DOHH2 (cell line): Measurements from ENCODE around the gene CTTNBP2.

Experiments used
- H3F3A ChIP-seq: fragments of 200-600 bp; sonication (generic), shearing (Covaris generic); 2 replicates; pipeline ENCODE4 v1.6.0; 2016; ENCODE audit warnings: antibody characterized with exemption, mild to moderate bottlenecking; ENCODE audit not compliant: control insufficient read depth, insufficient read depth
- H3K27ac ChIP-seq: fragments of 200-600 bp; sonication (generic); 2 replicates; pipeline ENCODE4 v1.5.1; 2014; ENCODE audit warnings: low read depth, mild to moderate bottlenecking, low read length, moderate library complexity
- H3K27me3 ChIP-seq: fragments of 200-600 bp; sonication (generic); 2 replicates; pipeline ENCODE4 v1.6.1; 2014; ENCODE audit warnings: mild to moderate bottlenecking, low read length, mixed read lengths; ENCODE audit not compliant: control insufficient read depth
- H3K36me3 ChIP-seq: fragments of 200-600 bp; sonication (generic); 2 replicates; pipeline ENCODE4 v1.6.1; 2014; ENCODE audit warnings: mild to moderate bottlenecking, low read length, moderate library complexity, mixed read lengths; ENCODE audit not compliant: control insufficient read depth
- H3K4me1 ChIP-seq: fragments of 200-600 bp; sonication (generic); 2 replicates; pipeline ENCODE4 v1.6.1; 2014; ENCODE audit warnings: mild to moderate bottlenecking, low read length, mixed read lengths; ENCODE audit not compliant: control insufficient read depth
- H3K4me2 ChIP-seq: fragments of 200-600 bp; sonication (generic); 2 replicates; pipeline ENCODE4 v1.6.0; 2014; ENCODE audit warnings: mild to moderate bottlenecking, low read length, moderate library complexity
- H3K4me3 ChIP-seq: fragments of 200-600 bp; sonication (generic); 2 replicates; pipeline ENCODE4 v1.5.1; 2014; ENCODE audit warnings: mild to moderate bottlenecking, low read length, mixed read lengths
- H3K79me2 ChIP-seq: fragments of 200-600 bp; sonication (generic); 2 replicates; pipeline ENCODE4 v1.6.1; 2014; ENCODE audit warnings: mild to moderate bottlenecking, low read length, mixed read lengths; ENCODE audit not compliant: control insufficient read depth
- H3K9me2 ChIP-seq: fragments of 200-600 bp; sonication (generic); replicated peaks from 2 replicates; pipeline ENCODE4 v1.6.1; 2014; ENCODE audit warnings: mild to moderate bottlenecking, low read length, mixed read lengths; ENCODE audit not compliant: control insufficient read depth
- H3K9me3 ChIP-seq: fragments of 200-600 bp; sonication (generic); 2 replicates; pipeline ENCODE4 v1.6.1; 2014; ENCODE audit warnings: antibody characterized with exemption, low read length, mixed read lengths; ENCODE audit not compliant: control insufficient read depth, insufficient read depth
- H4K20me1 ChIP-seq: fragments of 200-600 bp; sonication (generic); 2 replicates; pipeline ENCODE4 v1.6.0; 2014; ENCODE audit warnings: low read depth, mild to moderate bottlenecking, antibody characterized with exemption, low read length, moderate library complexity; ENCODE audit not compliant: control insufficient read depth, insufficient read depth
- EZH2phosphoT487 ChIP-seq: fragments of 200-600 bp; sonication (generic); IDR thresholded peaks from 2 replicates; pipeline ENCODE4 v1.6.1; 2017; ENCODE audit warnings: borderline replicate concordance, mild to moderate bottlenecking, antibody characterized with exemption, low read length, moderate library complexity, mixed read lengths
- TF ChIP-seq, protein P1 (sequence below): fragments of 200-600 bp; sonication (generic); IDR thresholded peaks from one replicate; pipeline ENCODE4 v1.5.1; 2014; ENCODE audit warnings: antibody characterized with exemption, mild to moderate bottlenecking, low read depth, low read length; ENCODE audit not compliant: poor library complexity, severe bottlenecking

The CTTNBP2 gene

DNA sequence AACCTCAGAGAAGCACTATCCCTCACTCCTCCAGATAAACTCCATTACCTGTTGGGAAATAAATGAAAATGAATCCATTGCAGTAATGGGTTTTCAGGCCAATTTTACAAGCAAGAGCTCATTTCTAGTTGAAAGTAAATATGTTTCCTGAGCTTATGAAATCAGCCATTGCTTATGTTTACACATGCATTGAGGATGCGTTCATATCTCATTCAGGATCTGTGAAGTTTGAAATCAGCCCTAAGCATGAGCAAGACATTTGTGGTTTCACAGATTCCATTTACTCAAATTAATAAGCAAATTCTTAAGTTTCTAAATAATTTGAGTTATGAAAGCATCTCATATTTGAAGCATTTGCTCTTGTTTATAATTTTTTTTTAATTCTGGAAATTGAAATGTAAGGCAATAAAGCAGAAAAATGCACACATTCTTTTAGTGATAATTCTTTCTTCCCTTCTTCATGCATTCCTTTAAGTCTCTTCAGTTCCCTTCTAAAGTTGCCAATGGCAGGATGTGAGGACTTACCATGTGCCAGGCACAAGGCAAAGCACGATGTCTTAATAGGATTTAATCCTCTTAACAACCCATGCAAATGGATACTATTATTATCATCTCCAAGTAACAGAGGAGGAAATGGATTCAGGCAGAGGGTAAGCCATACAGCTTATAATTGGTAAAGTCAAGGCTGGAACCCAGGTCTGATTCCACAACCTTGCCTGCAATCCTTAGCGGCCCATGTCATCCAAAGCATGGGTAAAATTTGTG is 35.0 kb upstream of the CTTNBP2 start:
- Histone ChIP-seq H3K9me3 (no peaks in the 10 kb centered on the region), H3K4me3 (no peak overlapping the region)
- no peak for TF ChIP-seq EZH2phosphoT487
- TF ChIP-seq, protein P1, sequence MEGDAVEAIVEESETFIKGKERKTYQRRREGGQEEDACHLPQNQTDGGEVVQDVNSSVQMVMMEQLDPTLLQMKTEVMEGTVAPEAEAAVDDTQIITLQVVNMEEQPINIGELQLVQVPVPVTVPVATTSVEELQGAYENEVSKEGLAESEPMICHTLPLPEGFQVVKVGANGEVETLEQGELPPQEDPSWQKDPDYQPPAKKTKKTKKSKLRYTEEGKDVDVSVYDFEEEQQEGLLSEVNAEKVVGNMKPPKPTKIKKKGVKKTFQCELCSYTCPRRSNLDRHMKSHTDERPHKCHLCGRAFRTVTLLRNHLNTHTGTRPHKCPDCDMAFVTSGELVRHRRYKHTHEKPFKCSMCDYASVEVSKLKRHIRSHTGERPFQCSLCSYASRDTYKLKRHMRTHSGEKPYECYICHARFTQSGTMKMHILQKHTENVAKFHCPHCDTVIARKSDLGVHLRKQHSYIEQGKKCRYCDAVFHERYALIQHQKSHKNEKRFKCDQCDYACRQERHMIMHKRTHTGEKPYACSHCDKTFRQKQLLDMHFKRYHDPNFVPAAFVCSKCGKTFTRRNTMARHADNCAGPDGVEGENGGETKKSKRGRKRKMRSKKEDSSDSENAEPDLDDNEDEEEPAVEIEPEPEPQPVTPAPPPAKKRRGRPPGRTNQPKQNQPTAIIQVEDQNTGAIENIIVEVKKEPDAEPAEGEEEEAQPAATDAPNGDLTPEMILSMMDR: no peak

DNA sequence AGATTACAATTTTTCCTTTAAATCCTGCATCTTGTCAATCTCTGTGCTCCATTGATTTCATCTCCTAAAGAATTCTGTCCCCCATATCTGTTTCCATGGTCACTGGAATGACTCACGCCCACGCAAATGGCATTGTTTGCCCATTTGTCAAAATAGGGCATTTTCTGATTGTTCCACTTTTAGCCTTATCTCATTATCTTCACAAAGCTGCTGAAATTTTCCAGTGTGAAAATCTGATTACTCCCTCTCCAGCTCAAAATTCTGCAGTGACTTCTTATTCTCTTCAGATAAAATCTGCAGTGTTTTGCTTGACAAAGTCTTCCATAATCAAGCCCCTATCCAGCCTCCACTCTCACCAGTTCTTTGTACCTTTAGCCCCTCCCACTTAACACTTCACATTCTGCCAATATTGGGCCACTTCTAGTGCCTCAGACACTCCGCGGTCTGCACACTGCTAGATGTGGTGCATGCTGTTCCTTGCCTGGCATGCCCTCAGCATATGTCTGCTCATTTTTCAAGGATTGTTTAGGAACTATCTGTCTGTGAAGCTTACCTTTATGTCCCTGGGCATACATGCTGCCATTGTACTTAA is 33.9 kb upstream of the CTTNBP2 start:
- Histone ChIP-seq H3K4me3 (no peak overlapping the region), H3K9me3 (no peaks in the 10 kb centered on the region), H3K27me3 (no peaks in the 10 kb centered on the region), H3K4me1 (no peaks in the 10 kb centered on the region), H4K20me1 (no peaks in the 10 kb centered on the region), H3K4me2 (no peak overlapping the region), H3K9me2 (no peaks in the 10 kb centered on the region), H3F3A (no peaks in the 10 kb centered on the region), H3K36me3 (no peaks in the 10 kb centered on the region), H3K27ac (no peak overlapping the region), H3K79me2 (no peaks in the 10 kb centered on the region)
- TF ChIP-seq, protein P1: no peak
- TF ChIP-seq EZH2phosphoT487: no peak

More for the DNA sequence above, 35.0 kb upstream of the CTTNBP2 start:
- no peaks in the 10 kb centered on the region for H4K20me1 ChIP-seq
- H3K27me3 ChIP-seq: no peaks in the 10 kb centered on the region
- no peak overlapping the region for H3K27ac ChIP-seq
- H3K4me2 ChIP-seq: no peak overlapping the region
- H3K36me3 ChIP-seq: no peaks in the 10 kb centered on the region
- H3K4me1 ChIP-seq: no peaks in the 10 kb centered on the region
- H3K9me2 ChIP-seq: no peaks in the 10 kb centered on the region
- H3K79me2 ChIP-seq: no peaks in the 10 kb centered on the region
- H3F3A ChIP-seq: no peaks in the 10 kb centered on the region

DNA sequence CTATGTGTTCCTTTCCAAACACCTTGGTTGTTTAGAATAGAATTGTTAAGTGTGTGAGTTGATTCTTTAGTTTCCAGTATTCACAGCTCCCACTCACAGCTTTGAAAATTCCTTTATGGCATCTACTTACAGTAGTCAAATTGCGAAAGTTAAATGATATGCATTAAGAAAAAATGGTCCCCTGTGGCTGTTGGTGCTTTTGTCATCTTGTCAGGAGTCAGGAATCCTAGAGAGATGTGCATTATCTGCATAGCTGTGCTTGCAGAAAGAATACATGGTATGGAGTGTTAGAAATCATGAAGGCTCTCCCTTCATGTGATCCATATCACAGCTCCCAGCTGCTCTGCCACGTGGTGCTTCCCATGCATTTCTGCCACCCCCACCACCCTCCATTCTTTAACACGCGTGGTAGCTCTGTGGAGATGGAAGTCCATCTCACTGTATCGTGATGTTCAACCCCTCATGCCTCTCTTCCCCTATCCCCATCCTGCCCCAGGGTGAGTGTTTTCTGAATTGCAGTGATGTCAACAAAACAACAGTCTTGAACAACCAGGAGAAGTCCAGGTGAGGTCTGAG is 29.2 kb upstream of the CTTNBP2 start:
- Histone ChIP-seq H3K9me3 (no peaks in the 10 kb centered on the region), H3K79me2 (no peaks in the 10 kb centered on the region), H3K4me2 (no peak overlapping the region), H3K4me3 (no peak overlapping the region), H3F3A (no peaks in the 10 kb centered on the region), H3K4me1 (no peaks in the 10 kb centered on the region), H3K27ac (no peak overlapping the region), H3K36me3 (no peaks in the 10 kb centered on the region), H3K27me3 (no peaks in the 10 kb centered on the region), H4K20me1 (no peaks in the 10 kb centered on the region), H3K9me2 (no peaks in the 10 kb centered on the region)
- TF ChIP-seq EZH2phosphoT487: no peak
- TF ChIP-seq, protein P1: no peak
